ENCODE data around the gene ARHGDIB. TPM values are rescaled to one million over a fixed set of nuclear protein-coding genes. Genes with fewer than 3 reads are reported as not detected.
A peak's percentile ranks its signal among the peaks of the same experiment; 100 is the strongest.

Gene ARHGDIB
- total RNA-seq, 3 donors from 2014 or later (not counting 1 experiment from before 2014, with no cell fraction given): 838 to 962 (median 929) TPM

DNA sequence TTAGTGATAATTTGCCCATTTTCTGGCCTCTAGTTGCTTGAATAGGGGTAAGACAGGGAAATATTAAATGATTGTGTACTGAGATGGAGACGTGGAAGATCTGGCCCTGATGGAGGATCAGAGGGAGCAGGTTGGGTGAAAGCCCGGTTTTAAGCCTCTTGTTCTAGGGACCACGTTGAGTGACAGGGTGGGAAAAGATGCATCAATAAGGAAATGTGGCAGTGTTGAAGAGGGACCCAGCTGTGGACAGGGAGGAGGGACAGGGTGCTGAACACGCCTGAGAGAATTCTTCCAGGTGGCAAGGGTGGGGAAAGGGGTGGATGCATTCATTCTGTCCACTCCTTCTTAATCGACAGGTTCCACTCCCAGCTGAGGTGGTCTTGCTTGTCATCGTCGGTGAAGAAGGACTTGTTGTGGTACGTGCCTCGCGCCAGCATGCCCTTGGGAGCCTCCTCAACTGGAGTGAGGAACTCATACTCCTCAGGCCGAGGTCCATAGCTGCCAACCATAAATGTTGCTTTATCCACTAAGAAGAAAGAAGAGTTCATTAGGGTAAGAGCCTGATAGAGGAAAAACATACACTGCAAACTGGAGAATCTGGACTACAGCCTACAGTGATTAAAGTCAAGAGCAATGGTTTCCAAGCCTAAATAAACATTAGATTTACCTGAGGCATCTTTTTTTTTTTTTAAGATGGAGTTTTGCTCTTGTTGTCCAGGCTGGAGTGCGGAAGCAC lies 19.0 kb downstream of the ARHGDIB start:
- Mint-ChIP-seq H3K4me3 (no peak overlapping the region), H3K9me3 (no peaks in the 10 kb centered on the region), H3K36me3 (peaks cover 75% of the 10 kb centered on the region)

DNA sequence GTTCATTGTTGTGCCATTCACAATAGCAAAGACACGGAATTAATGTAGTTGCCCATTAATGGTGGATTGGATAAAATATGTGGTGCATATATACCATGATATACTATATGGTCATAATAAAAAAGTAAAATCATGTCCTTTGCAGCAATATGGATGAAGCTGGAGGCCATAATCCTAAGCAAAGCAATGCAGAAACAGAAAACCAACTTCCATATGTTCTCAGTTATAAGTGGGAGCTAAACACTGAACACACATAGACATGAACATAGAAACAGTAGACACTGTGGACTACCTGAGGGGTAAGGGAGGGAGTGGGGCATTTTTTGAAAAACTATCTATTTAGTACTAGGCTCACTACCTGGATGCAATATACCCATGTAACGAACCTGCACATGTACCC lies 20.0 kb downstream of the ARHGDIB start:
- no peak overlapping the region for H3K27ac ChIP-seq (ENCODE audit: low read length)
- no CpG with 5 or more reads among the region's 2 CpGs for WGBS (ENCODE audit: insufficient coverage)
- H3K27me3 ChIP-seq (ENCODE audit: control insufficient read depth, insufficient read depth, low read length): no peaks in the 10 kb centered on the region
- no peak overlapping the region for H3K4me3 Mint-ChIP-seq
- H3K4me1 Mint-ChIP-seq: peaks cover 61 to 74% of the 10 kb centered on the region in 2 donors
- ATAC-seq (no peak), DNase-seq (peak in 1 of 2 donors; percentile 12)
- no peak overlapping the region for H3K4me3 ChIP-seq (ENCODE audit: low read length)
- no peaks in the 10 kb centered on the region for H3K27me3 Mint-ChIP-seq (ENCODE audit: low read depth in 2 of 2)
- H3K36me3 Mint-ChIP-seq: peaks cover 71% of the 10 kb centered on the region
- H3K9me3 Mint-ChIP-seq: no peaks in the 10 kb centered on the region
- intact Hi-C loops (cut with micrococcal nuclease): no loop called here
- peaks cover 71% of the 10 kb centered on the region for H3K36me3 ChIP-seq (ENCODE audit: control insufficient read depth, insufficient read depth, low read length)
- peak overlapping the region; percentile 89 to 91 for H3K27ac Mint-ChIP-seq
- H3K9me3 ChIP-seq (ENCODE audit: control insufficient read depth, insufficient read depth, low read length): no peaks in the 10 kb centered on the region
- TF ChIP-seq, protein P1, sequence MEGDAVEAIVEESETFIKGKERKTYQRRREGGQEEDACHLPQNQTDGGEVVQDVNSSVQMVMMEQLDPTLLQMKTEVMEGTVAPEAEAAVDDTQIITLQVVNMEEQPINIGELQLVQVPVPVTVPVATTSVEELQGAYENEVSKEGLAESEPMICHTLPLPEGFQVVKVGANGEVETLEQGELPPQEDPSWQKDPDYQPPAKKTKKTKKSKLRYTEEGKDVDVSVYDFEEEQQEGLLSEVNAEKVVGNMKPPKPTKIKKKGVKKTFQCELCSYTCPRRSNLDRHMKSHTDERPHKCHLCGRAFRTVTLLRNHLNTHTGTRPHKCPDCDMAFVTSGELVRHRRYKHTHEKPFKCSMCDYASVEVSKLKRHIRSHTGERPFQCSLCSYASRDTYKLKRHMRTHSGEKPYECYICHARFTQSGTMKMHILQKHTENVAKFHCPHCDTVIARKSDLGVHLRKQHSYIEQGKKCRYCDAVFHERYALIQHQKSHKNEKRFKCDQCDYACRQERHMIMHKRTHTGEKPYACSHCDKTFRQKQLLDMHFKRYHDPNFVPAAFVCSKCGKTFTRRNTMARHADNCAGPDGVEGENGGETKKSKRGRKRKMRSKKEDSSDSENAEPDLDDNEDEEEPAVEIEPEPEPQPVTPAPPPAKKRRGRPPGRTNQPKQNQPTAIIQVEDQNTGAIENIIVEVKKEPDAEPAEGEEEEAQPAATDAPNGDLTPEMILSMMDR (IDR thresholded peaks at IDR 0.05): no peak
- H3K4me1 ChIP-seq (ENCODE audit: control insufficient read depth, insufficient read depth, low read length): peaks cover 8% of the 10 kb centered on the region

More for the DNA sequence above, 19.0 kb downstream of the ARHGDIB start:
- intact Hi-C loops (cut with micrococcal nuclease): no loop called here
- Mint-ChIP-seq H3K4me1 (peaks cover 61 to 75% of the 10 kb centered on the region in 2 donors), H3K27ac (peak overlapping the region; percentile 73 to 89), H3K27me3 (ENCODE audit: low read depth in 2 of 2) (no peaks in the 10 kb centered on the region)
- TF ChIP-seq, protein P1 (IDR thresholded peaks at IDR 0.05): no peak
- H3K9me3 ChIP-seq (ENCODE audit: control insufficient read depth, insufficient read depth, low read length): no peaks in the 10 kb centered on the region
- WGBS (ENCODE audit: insufficient coverage): 85% methylated on average over 11 of the region's 12 CpGs
- ATAC-seq (peak in 1 of 3 donors; percentile 21), DNase-seq (peak in 1 of 2 donors; percentile 17)
- H3K27ac ChIP-seq (ENCODE audit: low read length): no peak overlapping the region
- no peak overlapping the region for H3K4me3 ChIP-seq (ENCODE audit: low read length)
- no peaks in the 10 kb centered on the region for H3K27me3 ChIP-seq (ENCODE audit: control insufficient read depth, insufficient read depth, low read length)
- H3K36me3 ChIP-seq (ENCODE audit: control insufficient read depth, insufficient read depth, low read length): peaks cover 74% of the 10 kb centered on the region
- peaks cover 8% of the 10 kb centered on the region for H3K4me1 ChIP-seq (ENCODE audit: control insufficient read depth, insufficient read depth, low read length)

DNA sequence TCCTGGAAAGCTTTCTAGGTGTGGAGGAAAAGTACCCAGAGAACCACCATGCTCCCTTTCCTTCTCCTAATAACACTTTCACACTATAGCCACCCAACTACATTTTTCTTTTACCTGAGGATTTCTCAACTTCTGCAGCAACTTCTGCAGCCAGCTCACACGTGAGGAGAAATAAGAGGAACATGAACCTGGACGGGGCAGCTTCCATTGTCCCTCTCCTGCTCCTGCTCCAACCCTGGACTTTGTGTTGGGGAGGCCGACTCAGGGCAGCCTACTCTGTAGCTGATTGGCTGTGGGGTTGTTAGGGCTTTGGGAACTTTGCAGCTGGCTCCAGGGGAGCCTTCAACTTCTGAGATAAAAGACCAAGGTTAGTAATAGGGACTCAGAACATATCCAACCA lies 23.1 kb downstream of the ARHGDIB start, which contains the start of gene ERP27:
Gene ERP27 (minus strand): TSS at position 237 of the 400 bp plus-strand sequence. CDS start 29 bp downstream, at position 208.
- Mint-ChIP-seq H3K4me3 (no peak within 1 kb of the TSS), H3K9me3 (no peaks in the 10 kb centered on the region), H3K36me3 (peaks cover 45% of the 10 kb centered on the region), H3K4me1 (peaks cover 42 to 53% of the 10 kb centered on the region in 2 donors), H3K27me3 (ENCODE audit: low read depth in 2 of 2) (no peaks in the 10 kb centered on the region), H3K27ac (peak within 1 kb of the TSS; percentile 89 to 91)
- 84% methylated on average over 3 of the region's 3 CpGs for WGBS (ENCODE audit: insufficient coverage)
- intact Hi-C loops (cut with micrococcal nuclease): no loop called here
- TF ChIP-seq, protein P1 (IDR thresholded peaks at IDR 0.05): no peak
- ATAC-seq: no peak
- Histone ChIP-seq H3K36me3 (ENCODE audit: control insufficient read depth, insufficient read depth, low read length) (peaks cover 69% of the 10 kb centered on the region), H3K4me1 (ENCODE audit: control insufficient read depth, insufficient read depth, low read length) (peaks cover 8% of the 10 kb centered on the region), H3K27me3 (ENCODE audit: control insufficient read depth, insufficient read depth, low read length) (no peaks in the 10 kb centered on the region), H3K4me3 (ENCODE audit: low read length) (no peak within 1 kb of the TSS), H3K9me3 (ENCODE audit: control insufficient read depth, insufficient read depth, low read length) (no peaks in the 10 kb centered on the region), H3K27ac (ENCODE audit: low read length) (peak within 1 kb of the TSS; percentile 5)
- no peak for DNase-seq

All from natural killer cell (primary cell).